RKO (cell line): ENCODE data around the gene CADM1.

Source experiments
- DNase-seq: peaks from one replicate; pipeline ENCODE4 v3.0.0-alpha.2; 2016; ENCODE audit warnings: low spot score

Gene CADM1

GRCh38 chr11:115504276-115505158 is at the start of gene CADM1:
TSS of gene CADM1 (minus strand) at chr11:115504415.
- DNase-seq = peak; percentile 96

GRCh38 chr11:115552773-115553438 is 48.7 kb upstream of the CADM1 start:
- DNase-seq = no peak

- no peak for DNase-seq
These were observed 48.0 kb upstream of the CADM1 start for GRCh38 chr11:115552151-115552772.

GRCh38 chr11:115550291-115551059 is 46.3 kb upstream of the CADM1 start:
- no peak for DNase-seq

- peak; percentile 9 for DNase-seq
These were observed 44.8 kb upstream of the CADM1 start for GRCh38 chr11:115548878-115549528.

GRCh38 chr11:115545581-115546210 is 41.5 kb upstream of the CADM1 start:
- no peak for DNase-seq

GRCh38 chr11:115544422-115544948 is 40.3 kb upstream of the CADM1 start:
- DNase-seq = no peak

GRCh38 chr11:115541518-115541917 is 37.3 kb upstream of the CADM1 start:
- no peak for DNase-seq

GRCh38 chr11:115539844-115540243 is 35.6 kb upstream of the CADM1 start:
- DNase-seq = no peak

- DNase-seq = no peak
These were observed 31.6 kb upstream of the CADM1 start for GRCh38 chr11:115535781-115536180.

- DNase-seq = no peak
These were observed 26.5 kb upstream of the CADM1 start for GRCh38 chr11:115530752-115531151.

- DNase-seq = no peak
These were observed 24.0 kb upstream of the CADM1 start for GRCh38 chr11:115528225-115528624.

GRCh38 chr11:115527534-115528125 is 23.4 kb upstream of the CADM1 start:
- no peak for DNase-seq

GRCh38 chr11:115525531-115526006 is 21.4 kb upstream of the CADM1 start:
- DNase-seq = no peak

GRCh38 chr11:115524572-115524971 is 20.4 kb upstream of the CADM1 start:
- DNase-seq = no peak

- DNase-seq = no peak
These were observed 19.6 kb upstream of the CADM1 start for GRCh38 chr11:115523727-115524399.

GRCh38 chr11:115522302-115522701 is 18.1 kb upstream of the CADM1 start:
- DNase-seq = no peak

- DNase-seq = no peak
These were observed 17.6 kb upstream of the CADM1 start for GRCh38 chr11:115521825-115522224.

- DNase-seq = no peak
These were observed 14.9 kb upstream of the CADM1 start for GRCh38 chr11:115518983-115519628.
